Measurements from ENCODE around the gene SUSD4. TPM values are rescaled to one million over a fixed set of nuclear protein-coding genes. Genes with fewer than 3 reads are reported as not detected.

SUSD4 gene
- total and polyA plus RNA-seq, 2 of the 8 experiments (the other 6 are each of a cell fraction or from before 2014, with no cell fraction given) = 3.9 to 5.2 TPM

DNA sequence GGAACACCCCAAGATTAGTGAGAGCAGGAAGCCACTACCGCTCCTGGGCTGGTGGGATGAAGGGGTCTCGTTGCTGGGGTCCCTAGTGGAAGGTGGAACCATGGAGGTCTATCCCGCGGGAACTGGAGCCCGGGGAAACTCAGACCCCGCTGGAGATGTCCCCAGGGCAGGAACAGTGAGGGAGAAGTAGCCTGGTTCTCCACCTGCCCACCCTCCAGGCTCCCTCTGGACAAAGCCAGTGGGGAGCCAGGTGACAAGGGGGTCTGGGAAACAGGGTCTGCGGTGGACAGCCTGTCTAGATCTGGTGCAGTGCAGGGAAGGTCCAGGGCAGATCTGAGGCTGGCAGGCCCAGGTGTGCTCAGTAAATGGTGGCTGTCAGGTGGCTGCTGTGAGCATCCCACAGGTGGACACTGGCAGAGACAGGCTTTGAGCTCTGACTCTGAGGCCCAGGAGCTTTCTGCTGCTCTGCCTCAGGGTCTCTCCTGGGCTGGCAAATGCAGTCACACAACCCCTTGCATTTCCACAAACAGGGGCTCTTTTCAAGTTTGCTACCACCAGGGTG lies 132.9 kb downstream of the SUSD4 start (continued):
- TF ChIP-seq, protein P1, sequence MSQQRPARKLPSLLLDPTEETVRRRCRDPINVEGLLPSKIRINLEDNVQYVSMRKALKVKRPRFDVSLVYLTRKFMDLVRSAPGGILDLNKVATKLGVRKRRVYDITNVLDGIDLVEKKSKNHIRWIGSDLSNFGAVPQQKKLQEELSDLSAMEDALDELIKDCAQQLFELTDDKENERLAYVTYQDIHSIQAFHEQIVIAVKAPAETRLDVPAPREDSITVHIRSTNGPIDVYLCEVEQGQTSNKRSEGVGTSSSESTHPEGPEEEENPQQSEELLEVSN (IDR thresholded peaks at IDR 0.05) = no peak
- TF ChIP-seq, protein P2, sequence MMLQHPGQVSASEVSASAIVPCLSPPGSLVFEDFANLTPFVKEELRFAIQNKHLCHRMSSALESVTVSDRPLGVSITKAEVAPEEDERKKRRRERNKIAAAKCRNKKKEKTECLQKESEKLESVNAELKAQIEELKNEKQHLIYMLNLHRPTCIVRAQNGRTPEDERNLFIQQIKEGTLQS (IDR thresholded peaks at IDR 0.05; ENCODE audit: insufficient read depth, low read depth, low read length) = no peak
- TF ChIP-seq NRF1 (IDR thresholded peaks at IDR 0.05; ENCODE audit: low read depth, low read length) = no peak

Data from H1 (cell line).